Spleen (tissue), 11 donors: ENCODE measurements around the gene KIF16B. TPM values are rescaled to one million over a fixed set of nuclear protein-coding genes. Genes with fewer than 3 reads are reported as not detected.

Source experiments
- DNase-seq: peaks from one replicate; pipeline ENCODE4 v3.0.0-alpha.2; 2020
- H3K27ac ChIP-seq, 8 donors: fragments of 200-600 bp; sonication (generic) in 7 of 8; 1 replicate in 4 of 8; 2 replicates in 4 of 8; pipeline versions ENCODE4 v1.5.0 to v1.8.0; 2016 to 2021; ENCODE audit warnings: inconsistent platforms in 4 of 8, mild to moderate bottlenecking in 4 of 8, moderate library complexity in 1 of 8
- H3K27me3 ChIP-seq, 7 donors: fragments of 200-600 bp; sonication (generic) in 6 of 7; replicated peaks in 1 of 7; 1 replicate in 4 of 7; 2 replicates in 3 of 7; pipeline versions ENCODE4 v1.5.0 to v1.8.0; 2016 to 2021; ENCODE audit warnings: inconsistent platforms in 3 of 7, mild to moderate bottlenecking in 1 of 7
- H3K36me3 ChIP-seq, 6 donors: fragments of 200-600 bp; sonication (generic) in 5 of 6; 1 replicate in 4 of 6; 2 replicates in 2 of 6; pipeline versions ENCODE4 v1.5.0 to v1.8.0; 2016 to 2021; ENCODE audit warnings: inconsistent platforms in 2 of 6
- H3K4me1 ChIP-seq, 6 donors: fragments of 200-600 bp; sonication (generic) in 5 of 6; 1 replicate in 3 of 6; 2 replicates in 3 of 6; pipeline versions ENCODE4 v1.5.0 to v1.8.0; 2016 to 2021; ENCODE audit warnings: inconsistent platforms in 3 of 6
- H3K4me3 ChIP-seq, 8 donors: fragments of 200-600 bp; sonication (generic) in 7 of 8; 1 replicate in 4 of 8; 2 replicates in 4 of 8; pipeline versions ENCODE4 v1.5.0 to v1.8.0; 2016 to 2021; ENCODE audit warnings: inconsistent platforms in 4 of 8, mild to moderate bottlenecking in 4 of 8, moderate library complexity in 2 of 8
- H3K9me3 ChIP-seq, 8 donors: fragments of 200-600 bp; sonication (generic) in 7 of 8; 1 replicate in 4 of 8; 2 replicates in 4 of 8; pipeline versions ENCODE4 v1.5.0 to v1.8.0; 2016 to 2021; ENCODE audit warnings: inconsistent platforms in 4 of 8
- CTCF ChIP-seq, 11 experiments: fragments of 200-600 bp in 7 of 11; fragments of 450-650 bp in 4 of 11; sonication (generic) in 4 of 11; IDR thresholded peaks in 8 of 11; conservative IDR thresholded peaks in 3 of 11; 1 replicate in 7 of 11; 2 replicates in 4 of 11; pipeline versions ENCODE4 v1.4.0 to v1.8.0; 2016 to 2021; ENCODE audit warnings: antibody characterized with exemption in 11 of 11, inconsistent platforms in 4 of 11, mild to moderate bottlenecking in 1 of 11
- POLR2A ChIP-seq, 3 donors: fragments of 450-650 bp; IDR thresholded peaks; one replicate each; pipeline ENCODE4 v1.5.1; 2017; ENCODE audit warnings: antibody characterized with exemption in 3 of 3, mild to moderate bottlenecking in 1 of 3
- POLR2AphosphoS5 ChIP-seq, 3 donors: sonication (generic); formaldehyde crosslinking; IDR thresholded peaks; one replicate each; pipeline ENCODE4 v1.5.1; 2017; ENCODE audit warnings: antibody characterized with exemption in 3 of 3
- WGBS, 5 donors: extraction: QIAGEN DNeasy Blood & Tissue Kit in 3 of 5; methylation state at CpG; one replicate each; pipeline versions ENCODE4 v1.1.5 to v1.1.7; 2013 to 2018; 5-methylcytosine and 5-hydroxymethylcytosine counted together
- intact Hi-C: fragments of 100-400 bp; cut with DNase I; formaldehyde crosslinking; loops from one replicate; pipeline ENCODE4 v1.15.0; 2023; ENCODE audit warnings: low total_unique reads
- polyA plus RNA-seq, 3 donors: library from polyadenylated mRNA; stranded (reverse); fragments of 200-250 nt; gene quantifications; one replicate each; pipeline ENCODE4 v1.2.1, GENCODE V29; 2013
- total RNA-seq, 7 donors: library from RNA; depleted of rRNA in 3 of 7; stranded (reverse); fragments of >200 nt in 3 of 7; fragmentation: NEBNext Ultra II Directional in 4 of 7; extraction: Animal tissue kit (Norgen Biotek cat#: 25700) in 4 of 7; gene quantifications; one replicate each; pipeline versions ENCODE4 v1.1.0 to v1.2.1, GENCODE V29; 2016 to 2021
- donor health status: healthy with polysubstance abuse.
- donor health status: DM: no; HTN: no; CAD: no; lungs with moderate emphysema.
- donor health status: DM: no; HTN: no; CAD: no.
- donor health status: Bipolar disorder and iron deficiency.
- donor health status: healthy.
- donor health status: DM: no; HTN: no; CAD: no.
- donor health status: DM: yes; HTN: yes; CAD: no.

Gene KIF16B
- total and polyA plus RNA-seq, 10 donors, result 3.0 to 30.1 (median 21.2) TPM

GRCh38 chr20:16608277-16608650 lies 35.0 kb upstream of the KIF16B start:
- WGBS, 5 donors, result 50 to 79% (median 67%) methylated on average over 2 of the region's 2 CpGs
- H3K9me3 ChIP-seq, result no peaks in the 10 kb centered on the region
- peaks cover 0 to 18% (median 0%) of the 10 kb centered on the region in 6 donors for H3K4me1 ChIP-seq
- H3K27me3 ChIP-seq, result peaks cover 0 to 5% (median 0%) of the 10 kb centered on the region in 7 donors
- TF ChIP-seq CTCF (IDR thresholded peaks at IDR 0.05 in 8 of 11, conservative IDR thresholded peaks at IDR 0.05 in 3 of 11) (no peak), POLR2AphosphoS5 (IDR thresholded peaks at IDR 0.05) (no peak), POLR2A (IDR thresholded peaks at IDR 0.05) (no peak)
- no peaks in the 10 kb centered on the region for H3K36me3 ChIP-seq
- no peak overlapping the region for H3K4me3 ChIP-seq
- no peak for DNase-seq
- peak overlapping the region in 1 of 8 donors; percentile 13 for H3K27ac ChIP-seq
- intact Hi-C loops, result no loop called here

- Histone ChIP-seq H3K4me1 (peaks cover 0 to 18% (median 0%) of the 10 kb centered on the region in 6 donors), H3K27me3 (peaks cover 0 to 5% (median 0%) of the 10 kb centered on the region in 7 donors), H3K36me3 (no peaks in the 10 kb centered on the region), H3K9me3 (no peaks in the 10 kb centered on the region), H3K4me3 (no peak overlapping the region), H3K27ac (no peak overlapping the region)
- intact Hi-C loops, result no loop called here
- 67 to 75% (median 73%) methylated on average over 12 of the region's 12 CpGs for whole genome bisulfite sequencing, 5 donors
- DNase-seq, result no peak
- TF ChIP-seq POLR2A (IDR thresholded peaks at IDR 0.05) (no peak), POLR2AphosphoS5 (IDR thresholded peaks at IDR 0.05) (no peak), CTCF (IDR thresholded peaks at IDR 0.05 in 8 of 11, conservative IDR thresholded peaks at IDR 0.05 in 3 of 11) (no peak)
These were observed 34.4 kb upstream of the KIF16B start for GRCh38 chr20:16607364-16608276.

- intact Hi-C loops, result no loop called here
- no peaks in the 10 kb centered on the region for H3K36me3 ChIP-seq
- H3K27ac ChIP-seq, result no peak overlapping the region
- peaks cover 0 to 18% (median 0%) of the 10 kb centered on the region in 6 donors for H3K4me1 ChIP-seq
- 80 to 96% (median 88%) methylated on average over 3 of the region's 3 CpGs for WGBS, 5 donors
- H3K27me3 ChIP-seq, result no peaks in the 10 kb centered on the region
- no peaks in the 10 kb centered on the region for H3K9me3 ChIP-seq
- no peak for DNase-seq
- TF ChIP-seq POLR2A (IDR thresholded peaks at IDR 0.05) (no peak), CTCF (IDR thresholded peaks at IDR 0.05 in 8 of 11, conservative IDR thresholded peaks at IDR 0.05 in 3 of 11) (no peak)
- H3K4me3 ChIP-seq, result no peak overlapping the region
These were observed 33.3 kb upstream of the KIF16B start for GRCh38 chr20:16606468-16607070.

DNA sequence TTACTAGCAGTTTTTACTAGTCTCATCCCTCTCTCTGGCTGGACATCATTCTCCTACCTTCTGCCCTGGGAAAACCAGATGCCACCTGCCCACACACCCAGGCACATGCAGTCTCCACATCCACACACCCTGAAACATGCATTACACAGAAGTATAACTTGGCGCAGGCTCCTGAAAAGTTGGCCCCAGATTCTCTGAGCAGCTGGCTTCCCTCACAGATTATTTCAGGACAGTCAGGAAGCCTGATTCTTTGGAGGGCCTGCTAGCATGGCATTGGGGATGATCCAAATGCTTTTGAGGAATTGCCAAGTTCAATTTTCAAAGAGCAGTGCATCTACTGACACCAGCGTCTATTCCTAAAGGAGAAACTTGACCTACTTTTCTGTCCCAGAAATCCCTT lies 27.8 kb upstream of the KIF16B start:
- no peak for TF ChIP-seq CTCF (IDR thresholded peaks at IDR 0.05 in 8 of 11, conservative IDR thresholded peaks at IDR 0.05 in 3 of 11)
- TF ChIP-seq POLR2A (IDR thresholded peaks at IDR 0.05), result no peak
- peak in 1 of 3 donors; percentile 19 for TF ChIP-seq POLR2AphosphoS5 (IDR thresholded peaks at IDR 0.05)
- intact Hi-C loops, result no loop called here
- Histone ChIP-seq H3K4me3 (no peak overlapping the region), H3K4me1 (no peaks in the 10 kb centered on the region), H3K36me3 (no peaks in the 10 kb centered on the region), H3K27me3 (peaks cover 0 to 5% (median 0%) of the 10 kb centered on the region in 7 donors), H3K27ac (no peak overlapping the region), H3K9me3 (no peaks in the 10 kb centered on the region)
- no peak for DNase-seq
- 70 to 92% (median 83%) methylated on average over 2 of the region's 2 CpGs for WGBS, 5 donors
